ENCODE results near the gene MAPK8IP3.

MAPK8IP3 gene

DNA sequence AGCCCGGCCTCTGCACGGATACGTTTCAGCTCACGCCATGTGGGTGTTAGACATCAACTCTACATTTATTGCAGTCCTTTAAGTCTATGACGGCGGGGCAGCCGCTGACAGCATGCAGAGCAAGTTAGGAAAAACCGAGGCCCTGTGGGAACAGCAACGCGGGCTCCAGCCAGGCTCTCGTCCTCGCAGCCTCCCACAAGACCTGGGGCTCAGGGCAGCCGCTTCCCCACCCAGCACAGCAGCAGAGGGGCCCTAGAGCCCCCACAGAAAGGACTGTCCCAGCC is 70.6 kb downstream of the MAPK8IP3 start:
- DNase-seq = no peak

DNA sequence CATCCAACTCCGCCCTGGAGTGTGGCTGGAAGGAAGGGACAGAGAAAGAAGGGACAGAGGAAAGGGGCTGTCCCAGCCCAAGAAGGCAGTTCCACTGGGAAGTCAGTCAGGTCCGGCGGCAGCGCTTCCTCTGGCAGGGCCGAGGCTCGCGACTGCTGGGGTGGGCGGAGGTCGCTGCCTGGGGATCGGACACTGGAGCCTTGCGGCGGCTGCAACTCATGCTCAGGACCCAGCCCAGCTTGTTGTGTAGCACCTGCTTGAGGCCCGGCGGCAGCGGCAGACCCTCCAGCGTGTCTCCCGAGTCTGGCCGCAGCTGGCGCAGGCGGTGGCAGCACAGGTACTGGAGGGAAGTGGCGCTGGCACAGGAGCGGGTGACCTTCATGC is 71.0 kb downstream of the MAPK8IP3 start:
- no peak for DNase-seq

DNA sequence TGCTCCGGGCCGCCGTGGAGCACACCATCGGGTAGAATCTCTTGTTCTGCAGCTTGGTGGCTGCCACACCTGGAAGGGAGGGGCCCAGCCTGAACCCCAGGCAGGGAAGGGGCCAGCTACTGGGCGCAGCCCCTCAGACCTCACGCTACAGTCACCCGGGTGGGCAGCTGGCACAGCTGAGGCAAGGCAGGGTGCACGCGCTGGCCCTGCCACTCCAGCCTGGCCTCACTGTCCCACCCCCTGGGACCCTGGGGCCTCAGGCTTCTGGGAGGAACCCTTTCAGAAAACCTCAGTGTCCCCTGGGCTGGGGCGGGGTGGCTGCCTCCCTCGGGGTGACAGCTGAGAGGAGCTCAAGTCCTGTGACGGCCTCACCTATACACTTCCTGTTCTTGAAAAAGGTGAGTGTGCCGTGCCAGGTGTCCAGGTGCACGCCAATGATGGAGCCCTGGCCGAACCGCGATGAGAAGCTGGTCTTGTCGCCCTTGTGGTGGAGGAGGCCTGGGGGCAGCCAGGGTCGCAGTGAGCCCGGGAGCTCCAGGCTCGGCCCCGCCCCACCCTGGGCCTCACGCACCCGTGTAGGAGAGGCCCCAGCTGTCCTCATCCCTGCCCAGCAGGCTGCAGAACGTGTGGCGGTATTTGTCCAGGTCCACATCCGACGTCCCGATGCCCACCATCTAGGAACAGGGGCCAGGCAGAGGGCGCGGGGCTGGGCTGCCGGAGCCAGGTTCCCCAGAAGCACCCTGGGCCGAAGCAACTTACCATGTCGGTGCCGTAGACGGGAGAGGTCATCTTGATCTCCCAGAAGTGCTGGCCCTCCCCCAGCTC is 71.6 kb downstream of the MAPK8IP3 start:
- no peak for DNase-seq

DNA sequence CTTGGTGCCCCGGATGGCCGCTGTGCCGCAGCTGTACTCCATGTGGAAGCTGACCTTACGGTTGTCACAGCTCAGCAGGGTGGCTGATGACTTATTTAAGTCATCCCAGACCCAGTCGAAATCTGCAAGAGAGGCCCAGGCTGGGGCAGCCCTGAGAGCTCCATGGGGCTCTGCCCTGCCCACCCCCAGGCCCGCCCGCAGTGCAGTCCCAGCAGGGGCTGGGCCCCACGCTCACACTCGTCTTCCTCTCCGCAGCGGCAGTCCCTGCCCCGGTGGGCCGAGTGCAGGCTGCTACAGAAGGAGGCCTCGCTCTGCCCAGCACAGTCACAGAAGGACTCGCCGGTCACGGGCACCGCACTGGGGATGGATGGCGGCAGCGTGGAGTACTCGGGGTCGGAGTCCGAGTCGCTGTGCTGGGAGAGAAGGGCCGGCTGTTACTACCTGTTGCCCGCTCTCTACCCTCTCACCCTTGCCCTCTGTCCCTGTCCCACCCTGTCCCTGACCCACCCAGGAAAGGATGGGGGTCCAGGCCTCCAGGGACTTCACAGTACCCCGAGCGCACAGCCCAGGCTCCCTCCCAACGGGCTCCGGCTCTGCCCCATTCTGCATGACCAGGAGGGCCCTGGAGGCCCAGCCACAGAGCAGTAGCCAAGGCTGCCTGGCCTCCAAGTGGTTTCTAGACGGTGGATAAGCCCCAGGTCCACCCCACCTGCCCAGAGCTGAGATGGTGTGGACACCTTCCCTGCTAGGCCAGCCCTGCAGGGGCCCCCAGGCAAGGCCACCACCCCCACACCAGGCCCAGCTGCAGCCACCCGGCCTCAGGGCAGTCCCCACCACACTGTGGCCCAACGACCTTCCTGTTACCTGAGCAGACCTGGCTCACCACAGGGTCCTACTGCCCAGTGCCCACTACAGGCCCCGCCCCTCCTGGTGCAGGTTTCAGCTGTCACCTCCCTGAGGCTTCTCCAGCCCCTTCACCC is 72.5 kb downstream of the MAPK8IP3 start:
- DNase-seq = no peak

DNA sequence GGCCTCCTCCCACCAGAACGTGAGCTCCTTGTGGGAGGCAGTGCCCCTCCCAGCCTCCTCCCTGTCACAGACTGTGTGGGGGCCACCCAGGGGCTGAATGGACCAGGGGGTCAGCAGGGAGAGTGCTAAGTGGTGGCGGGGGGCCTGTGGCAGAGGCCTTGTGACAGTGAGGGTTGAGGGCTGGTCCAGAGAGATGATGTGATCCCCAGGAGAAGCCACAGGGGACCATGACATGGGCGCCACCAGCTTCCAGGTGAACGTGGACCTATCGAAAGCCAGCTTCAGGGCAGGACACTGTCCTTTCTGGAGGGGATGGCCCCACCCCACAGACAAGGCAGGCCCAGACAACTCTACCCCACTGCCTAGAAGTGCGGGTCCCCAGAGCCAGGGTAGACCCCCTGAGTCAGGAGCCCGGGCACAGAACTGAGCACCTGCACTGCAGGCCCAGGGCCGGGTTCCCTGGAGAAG is 73.3 kb downstream of the MAPK8IP3 start:
- no peak for DNase-seq

DNA sequence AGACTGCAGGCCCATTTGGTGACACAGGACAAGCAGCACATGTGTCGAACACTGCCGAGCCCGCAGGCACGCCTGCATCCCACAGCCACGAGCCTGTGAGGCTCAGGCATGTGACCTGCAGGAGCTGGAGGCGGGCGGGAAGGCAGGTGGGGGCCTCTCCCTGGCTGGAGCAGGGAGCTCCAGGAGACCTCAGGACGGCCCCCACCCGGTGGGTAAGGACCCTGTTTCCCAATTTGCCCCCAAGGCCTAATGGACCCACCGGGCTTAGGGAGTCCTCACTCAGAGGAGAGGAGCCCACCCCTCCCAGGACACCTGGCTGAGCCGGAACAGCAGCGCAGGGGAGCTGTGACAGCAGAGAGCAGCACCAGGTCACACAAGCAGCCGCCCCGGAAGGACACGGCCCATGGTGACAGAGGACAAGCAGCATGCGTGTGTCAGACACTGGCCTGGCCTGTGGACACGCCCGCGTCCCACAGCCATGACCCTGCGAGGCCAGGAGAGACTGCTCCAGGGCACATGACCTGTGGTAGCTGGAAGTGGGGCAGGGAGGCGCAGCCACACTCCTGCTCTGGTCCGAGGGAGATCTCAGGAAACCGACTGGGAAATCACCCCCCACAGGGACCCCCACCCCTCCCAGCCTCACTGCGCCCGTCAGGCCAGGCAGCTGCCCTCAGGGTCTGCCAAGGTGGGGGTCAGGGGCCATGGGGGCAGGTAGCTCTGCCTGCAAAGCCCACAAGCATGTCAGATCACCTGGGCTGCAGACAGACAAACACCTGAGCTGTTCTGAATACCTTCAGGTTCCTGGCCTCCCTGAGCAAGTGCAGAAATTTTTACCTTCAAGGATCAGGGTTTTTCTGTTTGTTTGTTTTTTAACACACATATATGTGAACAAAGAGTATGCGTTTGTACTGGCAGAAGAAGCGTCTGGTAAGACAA is 74.0 kb downstream of the MAPK8IP3 start:
- no peak for DNase-seq

DNA sequence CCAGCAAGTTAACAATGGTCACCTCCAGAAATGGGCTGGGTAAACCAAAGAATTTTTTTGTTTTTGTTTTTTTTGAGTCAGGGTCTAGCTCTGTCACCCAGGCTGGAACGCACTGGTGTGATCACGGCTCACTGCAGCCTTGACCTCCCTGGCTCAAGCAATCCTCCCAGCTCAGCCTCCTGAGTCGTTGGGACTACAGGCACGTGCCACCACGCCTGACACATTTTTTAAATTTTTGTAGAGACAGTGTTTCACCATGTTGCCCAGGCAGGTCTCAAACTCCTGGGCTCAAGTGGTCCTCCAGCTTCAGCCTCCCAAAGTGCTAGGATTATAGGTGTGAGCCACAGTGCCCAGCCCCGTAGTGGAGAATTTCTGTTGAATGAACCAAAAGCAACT is 74.7 kb downstream of the MAPK8IP3 start:
- DNase-seq = no peak

DNA sequence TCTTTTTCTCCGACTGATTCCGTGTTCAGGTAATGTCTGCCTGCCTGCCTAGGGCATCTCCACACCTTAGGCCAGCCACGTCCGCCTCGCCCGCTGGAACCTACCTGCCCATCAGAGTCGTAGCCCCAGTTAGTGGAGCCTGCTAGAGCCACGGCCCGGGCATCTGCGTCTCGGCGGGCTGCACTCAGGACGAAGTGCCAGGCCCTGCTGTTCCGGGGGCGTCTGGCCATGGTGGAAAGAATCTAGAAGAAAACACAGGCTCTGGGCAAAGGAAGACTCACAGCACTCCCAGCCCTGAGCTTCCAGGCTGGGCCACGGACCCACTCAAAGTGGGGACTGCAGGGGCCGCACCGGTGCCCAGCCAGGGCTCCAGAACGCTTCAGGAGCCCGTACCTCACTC is 75.3 kb downstream of the MAPK8IP3 start:
- DNase-seq = no peak

DNA sequence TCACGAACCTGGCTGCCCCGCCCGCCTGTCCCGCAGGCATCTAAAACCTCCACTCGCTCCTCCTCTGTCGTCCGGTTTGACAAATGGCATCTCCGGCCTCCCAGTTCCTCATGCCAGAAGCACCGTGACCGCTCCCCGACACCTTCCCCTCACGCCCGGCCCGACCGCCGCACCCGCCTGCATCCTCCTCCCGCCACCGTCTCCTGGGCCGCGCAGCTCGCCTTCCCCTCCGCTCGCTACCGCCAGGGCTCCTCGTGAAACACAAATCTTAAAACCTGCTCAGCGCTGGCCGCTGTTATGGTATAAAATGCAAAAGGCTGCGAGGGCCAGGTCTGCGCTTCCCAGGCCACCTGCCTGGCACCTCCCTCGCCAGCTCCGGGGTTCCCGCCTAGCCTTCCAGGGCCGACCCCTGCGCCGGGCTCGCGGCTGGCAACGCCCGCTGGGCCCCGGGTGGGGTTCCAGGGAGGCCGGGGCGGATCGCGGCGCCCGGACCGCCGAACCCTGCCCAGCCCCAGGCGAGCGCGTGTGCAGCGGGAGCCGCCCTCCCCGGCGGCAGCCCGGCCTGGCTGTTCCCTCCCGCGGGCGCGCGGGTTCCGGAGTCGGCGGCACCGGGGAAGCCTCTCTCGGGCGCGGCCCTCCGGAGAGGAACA is 75.9 kb downstream of the MAPK8IP3 start:
- DNase-seq = peak; percentile 41

DNA sequence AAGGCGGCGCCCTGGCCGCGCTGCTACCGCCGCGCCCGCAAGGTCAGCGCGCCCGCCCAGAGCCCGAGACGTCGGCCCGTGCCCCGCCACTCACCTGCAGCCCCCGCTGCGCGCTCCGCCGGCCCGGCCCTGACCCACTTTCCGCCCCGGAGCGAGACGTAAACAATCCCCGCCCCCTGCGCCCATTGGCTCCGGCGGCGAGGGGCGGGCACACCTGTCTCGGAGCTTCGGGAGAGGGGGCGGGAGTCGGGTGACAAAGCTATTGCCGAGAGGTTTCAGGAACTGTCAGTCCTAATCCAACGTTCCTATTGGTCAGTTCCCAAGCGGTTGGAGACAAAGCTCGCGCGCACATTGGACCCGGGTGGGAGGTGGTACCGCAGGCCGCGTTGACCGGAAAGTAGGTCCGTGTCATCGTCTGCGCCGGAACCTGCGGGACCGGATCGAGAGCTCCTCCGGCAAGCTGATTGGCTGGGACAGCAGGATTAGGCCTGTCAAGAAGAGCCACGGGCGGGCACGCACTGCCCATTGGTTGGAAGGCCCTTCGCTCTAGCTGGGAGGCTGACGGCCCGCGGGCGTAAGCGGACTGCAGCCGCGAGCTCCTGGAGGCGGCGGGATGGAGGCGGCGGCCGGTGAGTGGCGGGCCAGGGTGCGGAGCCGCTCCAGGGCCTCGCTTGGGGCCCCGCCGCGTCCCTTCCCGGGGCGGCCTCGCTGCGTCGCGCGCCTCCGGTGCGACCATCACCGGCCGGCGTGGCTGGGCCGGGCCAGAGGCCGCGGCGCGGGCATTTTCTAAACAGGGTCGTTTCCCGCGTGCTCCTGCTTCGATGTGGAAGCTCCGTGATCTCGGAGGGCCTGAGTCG is 76.6 kb downstream of the MAPK8IP3 start, which contains the start of the genes NUBP2 and SPSB3:
Gene NUBP2 (plus strand): TSS at position 553 of the 857 bp plus-strand sequence. CDS start 61 bp downstream, at position 614.
Gene SPSB3 (minus strand): TSS at position 164 of the 857 bp plus-strand sequence. CDS start 1,088 bp downstream, outside the sequence.
- DNase-seq = peak; percentile 98

DNA sequence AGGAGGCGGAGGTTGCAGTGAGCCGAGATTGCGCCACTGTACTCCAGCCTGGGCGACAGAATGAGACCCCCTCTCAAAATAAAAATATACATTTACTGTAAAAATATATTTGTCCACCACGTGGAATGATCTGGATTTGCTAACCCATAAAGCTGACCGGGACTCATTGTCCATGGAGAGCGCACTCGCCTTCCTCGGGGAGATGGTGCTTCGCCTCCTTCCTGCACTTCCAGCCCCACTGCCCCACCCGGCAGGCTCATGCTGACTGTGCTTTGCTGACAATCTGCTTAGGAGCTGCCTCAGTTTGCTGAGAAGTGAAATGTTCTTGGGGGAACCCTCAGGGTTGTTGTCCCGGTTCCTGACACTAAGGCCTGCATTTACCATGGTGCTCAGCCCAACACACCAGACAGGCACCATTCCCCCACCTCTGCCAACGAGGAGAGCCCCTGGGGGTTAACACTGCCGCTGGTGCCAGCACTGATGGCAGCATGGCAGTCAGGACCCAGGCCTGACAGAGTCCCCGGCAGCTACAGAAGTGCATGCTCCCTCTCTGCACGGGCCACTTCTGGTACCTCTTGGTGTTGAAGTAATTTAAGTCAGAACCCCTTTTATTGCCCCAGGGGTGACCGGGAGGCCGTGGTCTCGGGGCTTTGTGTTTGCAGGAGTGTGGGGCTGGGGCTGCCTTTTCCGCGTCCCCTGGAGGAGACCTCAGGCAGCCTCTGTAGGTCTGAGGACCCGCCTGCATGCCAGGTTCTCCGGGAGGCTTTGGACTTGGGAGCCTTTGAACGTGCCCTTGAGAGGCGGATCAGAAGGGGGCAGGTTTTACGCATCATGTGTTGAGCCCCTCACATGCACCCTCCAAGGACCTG is 79.2 kb downstream of the MAPK8IP3 start:
- DNase-seq = no peak

DNA sequence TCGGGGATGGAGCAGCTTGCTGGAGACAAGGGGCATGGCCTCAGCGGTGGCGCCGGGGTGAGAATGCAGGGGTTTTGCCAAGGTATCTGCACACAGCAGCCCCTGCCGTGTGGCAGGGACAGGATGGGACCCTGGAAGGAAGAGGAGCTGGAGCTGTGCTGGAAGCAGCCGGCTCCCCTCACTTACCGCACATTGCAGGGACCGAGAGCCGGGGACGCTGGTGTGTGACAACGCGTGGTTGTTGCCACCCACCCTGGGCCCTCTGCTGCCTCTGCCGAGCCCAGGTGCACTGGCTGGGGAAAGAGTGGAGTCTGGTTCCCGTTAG is 79.8 kb downstream of the MAPK8IP3 start:
- no peak for DNase-seq

DNA sequence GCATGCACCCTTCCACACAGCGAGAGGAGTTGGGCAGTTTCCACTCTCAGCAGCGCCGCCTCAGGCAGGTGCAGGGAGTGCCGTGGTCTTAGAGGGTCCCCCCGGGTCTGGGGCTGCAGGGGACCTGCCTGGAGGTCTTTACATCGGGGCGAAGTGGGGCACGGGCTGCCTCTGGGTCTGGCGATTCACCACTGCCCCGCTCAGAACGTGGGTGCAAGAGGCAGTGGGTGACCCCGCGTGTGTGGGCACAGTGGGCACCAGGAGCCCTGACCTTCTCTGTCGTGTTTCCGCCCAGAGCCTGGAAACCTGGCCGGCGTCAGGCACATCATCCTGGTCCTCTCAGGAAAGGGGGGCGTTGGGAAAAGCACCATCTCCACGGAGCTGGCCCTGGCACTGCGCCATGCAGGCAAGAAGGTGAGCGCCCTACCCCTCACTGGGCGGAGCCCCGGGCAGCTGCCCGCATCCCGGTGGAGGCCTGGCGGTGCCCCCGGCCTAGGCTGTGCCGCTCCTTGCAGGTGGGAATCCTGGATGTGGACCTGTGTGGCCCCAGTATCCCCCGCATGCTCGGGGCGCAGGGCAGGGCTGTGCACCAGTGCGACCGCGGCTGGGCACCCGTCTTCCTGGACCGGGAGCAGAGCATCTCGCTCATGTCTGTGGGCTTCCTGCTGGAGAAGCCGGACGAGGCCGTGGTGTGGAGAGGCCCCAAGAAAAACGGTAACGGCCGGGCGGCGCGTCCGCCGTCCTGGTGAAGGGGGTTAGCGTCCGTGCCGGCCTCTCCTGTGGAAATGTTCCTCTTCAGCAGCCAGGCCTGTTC is 80.5 kb downstream of the MAPK8IP3 start:
- DNase-seq = no peak

DNA sequence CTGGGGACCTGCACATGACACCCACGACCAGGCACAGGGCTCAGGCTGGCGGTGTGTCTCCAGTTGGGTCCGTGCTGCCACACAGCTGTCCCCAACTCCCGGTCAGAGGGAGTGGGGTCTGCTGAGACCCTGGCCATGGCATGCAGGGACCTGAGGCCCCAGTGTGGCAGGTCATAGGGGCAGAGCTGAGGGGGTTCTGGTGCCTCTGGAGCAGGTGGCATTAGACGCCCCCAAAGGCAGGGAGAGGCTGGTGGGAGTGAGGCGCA is 81.0 kb downstream of the MAPK8IP3 start:
- DNase-seq = no peak

DNA sequence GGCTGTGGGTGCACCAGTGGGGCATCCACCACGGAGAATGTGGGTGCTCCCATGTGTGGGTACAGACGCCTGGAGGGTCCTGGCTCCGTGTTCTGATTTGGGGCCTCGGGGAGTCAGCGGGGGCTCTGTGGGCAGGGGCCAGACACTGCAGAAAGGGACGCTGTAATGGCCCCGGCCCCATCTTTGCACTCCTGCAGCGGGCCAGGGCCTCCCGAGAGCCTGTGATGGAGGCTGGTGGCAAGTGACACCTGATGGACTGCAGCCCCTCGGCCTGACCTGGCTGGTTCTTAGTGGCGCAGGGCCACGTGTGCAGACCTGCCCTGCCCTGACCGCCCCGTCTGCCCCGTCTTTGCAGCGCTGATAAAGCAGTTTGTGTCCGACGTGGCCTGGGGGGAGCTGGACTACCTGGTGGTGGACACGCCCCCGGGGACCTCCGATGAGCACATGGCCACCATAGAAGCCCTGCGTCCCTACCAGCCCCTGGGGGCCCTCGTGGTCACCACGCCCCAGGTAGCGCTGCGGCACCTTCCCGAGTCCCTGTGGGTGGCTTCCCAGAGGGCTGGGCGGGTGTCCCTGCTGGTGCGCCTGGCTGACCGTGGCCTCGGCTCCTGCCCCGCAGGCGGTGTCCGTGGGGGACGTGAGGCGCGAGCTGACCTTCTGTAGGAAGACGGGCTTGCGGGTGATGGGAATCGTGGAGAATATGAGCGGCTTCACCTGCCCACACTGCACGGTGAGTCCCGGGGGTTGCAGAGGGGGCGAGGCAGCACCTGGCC is 81.5 kb downstream of the MAPK8IP3 start:
- DNase-seq = no peak

DNA sequence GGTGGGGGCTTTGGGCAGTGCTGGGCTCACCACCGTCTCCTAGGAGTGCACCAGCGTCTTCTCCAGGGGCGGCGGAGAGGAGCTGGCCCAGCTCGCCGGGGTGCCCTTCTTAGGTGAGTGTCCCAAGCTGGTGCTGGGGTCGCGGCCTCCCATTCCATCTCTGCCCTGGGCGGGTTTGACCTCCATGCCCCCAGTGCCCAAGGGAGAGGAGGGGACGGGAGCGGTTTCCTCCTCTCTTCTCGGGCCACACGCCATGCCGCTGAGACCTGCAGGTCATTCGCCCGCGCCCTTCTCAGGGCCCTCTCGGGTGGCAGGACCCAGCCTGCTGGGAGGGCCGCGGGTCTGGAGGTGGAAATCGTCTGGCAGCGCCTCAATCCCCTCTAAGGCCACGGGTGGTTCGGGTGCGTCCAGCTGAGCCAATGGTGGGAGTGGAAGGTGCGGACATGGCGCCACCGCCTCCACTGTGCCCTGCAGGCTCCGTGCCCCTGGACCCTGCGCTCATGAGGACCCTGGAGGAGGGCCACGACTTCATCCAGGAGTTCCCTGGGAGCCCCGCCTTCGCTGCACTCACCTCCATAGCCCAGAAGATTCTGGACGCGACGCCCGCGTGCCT is 82.2 kb downstream of the MAPK8IP3 start:
- no peak for DNase-seq

DNA sequence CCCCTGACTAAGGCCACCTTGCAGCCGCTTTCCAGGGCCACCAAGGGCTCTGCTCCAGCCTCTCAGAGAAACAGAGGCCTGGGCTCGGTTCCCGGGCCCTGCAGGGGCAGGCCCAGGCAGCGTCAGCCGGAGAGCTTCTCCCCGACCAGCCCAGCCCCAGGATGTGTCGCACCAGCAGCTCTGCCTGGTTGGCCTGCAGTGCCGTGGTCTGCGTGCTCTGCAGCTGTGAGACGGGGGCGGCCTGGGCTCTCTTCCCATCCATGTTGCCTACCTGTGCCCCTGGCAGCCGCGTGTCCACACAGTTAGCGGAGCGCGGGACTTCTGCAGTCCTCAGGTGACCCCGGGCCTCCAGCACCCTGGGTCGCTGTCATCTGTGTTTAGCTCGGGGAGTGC is 82.7 kb downstream of the MAPK8IP3 start:
- no peak for DNase-seq

DNA sequence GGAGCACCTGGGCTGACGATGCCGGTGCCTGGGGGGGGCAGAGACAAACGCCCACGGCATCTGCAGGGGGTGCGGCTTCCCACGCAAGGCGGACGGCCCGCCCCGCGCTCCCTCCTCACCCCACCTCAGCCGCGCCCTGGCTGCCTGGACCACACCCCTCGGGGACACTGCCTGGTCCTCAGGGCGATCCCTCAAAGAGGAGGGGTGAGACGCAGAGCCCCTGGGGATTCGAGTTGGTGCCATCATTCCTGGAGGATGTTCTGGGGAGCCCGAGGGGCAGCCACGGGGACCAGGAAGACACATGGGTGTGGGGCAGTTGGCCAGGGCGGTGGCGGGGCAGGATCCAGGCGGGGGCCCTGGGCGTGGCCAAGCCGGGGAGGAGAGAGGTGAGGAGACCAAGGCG is 83.6 kb downstream of the MAPK8IP3 start:
- no peak for DNase-seq
